DMS79 (cell line): Measurements from ENCODE around the gene AXIN1.

Experiments used
- DNase-seq: peaks from one replicate; lab custom pipeline; 2025; lab: John Stamatoyannopoulos, UW

Gene AXIN1

GRCh38 chr16:303760-304505 is 48.6 kb downstream of the AXIN1 start:
- no peak for DNase-seq

DNA sequence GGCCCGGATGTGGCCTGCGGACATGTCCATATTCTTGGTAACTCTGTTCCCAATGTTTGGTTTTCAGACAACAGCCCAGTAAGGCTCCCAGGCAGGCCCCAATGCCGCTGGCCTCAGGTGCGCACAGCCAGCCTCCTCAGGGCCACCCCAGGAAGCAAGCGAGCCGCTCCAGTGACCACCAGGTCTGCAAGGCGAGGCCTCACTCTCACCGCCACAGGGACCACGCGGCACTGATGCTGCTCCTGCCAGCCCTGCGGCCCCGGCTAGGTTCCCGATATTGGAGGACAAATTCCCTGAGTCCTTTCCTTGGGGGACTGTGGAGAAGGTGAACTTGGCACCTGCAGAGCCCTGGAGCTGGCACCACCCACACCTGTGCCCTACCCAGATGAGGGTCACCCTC is 50.6 kb downstream of the AXIN1 start:
- DNase-seq: no peak

DNA sequence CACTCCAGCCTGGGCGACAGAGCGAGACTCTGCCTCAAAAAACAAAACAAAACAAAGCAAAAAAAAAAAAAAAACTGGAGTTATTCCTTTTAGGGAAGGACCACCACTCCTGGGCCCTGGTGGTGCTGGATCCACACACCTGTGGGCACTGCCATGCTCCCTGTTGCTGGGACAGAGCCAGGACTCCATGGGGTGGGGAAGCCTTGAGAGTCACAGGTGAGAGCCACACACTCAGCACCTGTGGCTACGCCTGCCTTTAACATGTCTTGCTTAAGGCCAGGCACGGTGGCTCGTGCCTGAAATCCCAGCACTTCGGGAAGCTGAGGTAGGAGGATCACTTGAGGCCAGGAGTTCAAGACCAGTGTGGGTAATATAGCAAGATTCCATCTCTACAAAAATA is 51.3 kb downstream of the AXIN1 start:
- no peak for DNase-seq

- no peak for DNase-seq
Observed at GRCh38 chr16:297832-298231, 54.7 kb downstream of the AXIN1 start.

- DNase-seq: no peak
Observed at GRCh38 chr16:296806-297510, 55.6 kb downstream of the AXIN1 start.

DNA sequence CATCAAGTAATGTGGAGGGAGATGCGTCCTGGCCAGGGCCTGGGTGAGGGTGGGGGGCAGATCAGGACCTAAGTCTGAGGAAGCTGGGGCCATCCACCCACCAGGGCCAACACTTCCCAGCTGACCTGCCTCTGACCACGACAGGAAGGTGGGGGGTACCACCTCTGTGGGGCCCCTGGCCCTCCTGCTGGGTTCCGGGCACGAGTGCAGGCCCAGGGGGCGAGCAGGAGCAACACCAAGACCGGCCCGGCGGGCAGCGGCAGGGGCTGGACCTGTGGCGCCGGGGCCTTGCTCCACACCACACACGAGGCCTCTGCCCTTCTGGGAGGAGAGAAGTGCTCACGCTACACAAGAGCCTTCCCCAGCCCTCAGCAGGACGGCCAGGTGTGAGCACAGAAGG is 56.2 kb downstream of the AXIN1 start:
- DNase-seq: no peak

GRCh38 chr16:293043-293775 is 59.3 kb downstream of the AXIN1 start:
- no peak for DNase-seq

DNA sequence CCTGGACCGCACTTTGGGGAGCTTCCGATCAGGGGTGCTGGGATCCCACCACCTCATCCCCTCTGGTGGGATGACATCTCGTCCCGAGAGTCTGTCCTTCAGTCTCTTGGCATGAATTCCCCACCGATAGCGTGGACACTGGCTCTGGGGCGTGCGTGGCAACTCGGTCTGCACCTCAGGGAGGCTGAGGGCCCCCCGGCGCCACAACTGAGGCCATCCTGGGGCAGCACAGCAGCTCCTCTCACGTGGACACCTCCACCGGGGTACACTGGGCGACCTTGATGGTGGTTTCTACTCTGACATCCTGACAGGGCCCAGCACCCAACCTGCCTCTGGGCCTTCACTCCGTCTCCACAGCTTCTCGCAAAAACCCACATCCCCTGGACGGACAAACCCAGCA is 61.0 kb downstream of the AXIN1 start:
- DNase-seq: no peak

DNA sequence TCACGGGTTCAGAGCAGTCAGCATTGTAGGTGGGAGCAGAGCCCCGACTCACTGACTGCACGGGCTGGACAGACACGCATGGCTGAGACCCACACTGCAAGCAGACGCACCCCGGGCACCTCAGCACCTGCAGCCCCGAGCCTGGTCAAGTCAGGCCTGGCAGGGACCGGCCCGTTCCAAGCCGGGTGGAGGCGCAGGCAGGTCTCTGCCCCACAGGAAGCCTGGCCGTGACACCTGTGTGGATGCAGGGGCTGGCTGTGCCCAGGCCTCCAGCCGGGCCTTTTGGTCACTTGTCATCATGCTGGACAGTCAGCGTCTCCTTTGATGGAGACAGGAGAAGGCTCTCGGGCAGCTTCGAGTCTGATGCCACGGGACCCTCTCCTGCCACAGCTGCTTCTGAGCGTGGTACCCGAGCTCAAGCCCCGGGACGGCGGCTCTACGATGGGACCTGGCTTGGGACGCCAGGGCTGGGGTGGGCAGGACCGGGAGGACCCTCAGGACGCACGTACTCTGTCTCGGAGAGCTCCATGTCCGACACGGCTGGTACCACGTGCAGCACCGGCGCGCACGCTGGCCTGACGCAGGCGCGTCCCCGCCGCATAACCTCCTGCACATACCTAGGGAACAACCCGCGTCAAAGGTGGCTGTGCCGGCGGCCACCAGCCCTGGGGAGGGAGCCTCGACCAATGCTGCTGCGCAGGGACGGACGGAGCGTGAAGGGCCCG is 61.7 kb downstream of the AXIN1 start:
- no peak for DNase-seq

DNA sequence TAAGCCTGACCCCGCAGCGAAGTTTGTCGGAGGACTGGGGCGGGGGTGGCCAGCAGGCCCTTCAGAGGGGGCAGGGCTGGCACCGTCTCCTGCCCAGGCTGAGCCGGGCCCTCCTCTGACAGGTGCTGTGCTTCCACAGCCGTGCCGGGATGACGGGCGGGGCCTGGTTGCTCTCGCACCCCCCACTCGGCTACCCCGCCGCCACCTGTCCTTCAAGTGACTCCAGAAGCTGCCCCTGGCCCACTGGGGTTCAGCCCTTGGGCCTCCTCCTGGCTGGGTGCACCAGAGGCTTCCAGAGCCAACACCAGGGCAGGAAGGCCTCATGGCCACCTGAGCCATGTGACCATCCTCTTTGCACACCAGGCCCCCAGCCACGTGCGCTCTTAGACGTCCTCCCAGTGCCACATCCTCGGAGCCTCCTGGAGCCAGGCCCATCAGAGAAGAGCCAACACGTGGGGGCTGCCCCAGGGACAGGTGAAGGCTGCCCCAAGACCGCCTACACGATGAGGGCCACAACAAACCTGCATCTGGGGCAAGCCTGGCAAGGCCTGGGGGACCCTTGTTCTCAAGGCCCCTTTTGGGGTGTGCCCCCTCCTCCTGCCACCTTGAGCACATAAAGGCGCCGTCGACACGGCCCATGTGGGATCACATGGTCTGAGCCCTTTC is 62.4 kb downstream of the AXIN1 start:
- no peak for DNase-seq

- no peak for DNase-seq
Observed at GRCh38 chr16:289395-289997, 63.0 kb downstream of the AXIN1 start.

DNA sequence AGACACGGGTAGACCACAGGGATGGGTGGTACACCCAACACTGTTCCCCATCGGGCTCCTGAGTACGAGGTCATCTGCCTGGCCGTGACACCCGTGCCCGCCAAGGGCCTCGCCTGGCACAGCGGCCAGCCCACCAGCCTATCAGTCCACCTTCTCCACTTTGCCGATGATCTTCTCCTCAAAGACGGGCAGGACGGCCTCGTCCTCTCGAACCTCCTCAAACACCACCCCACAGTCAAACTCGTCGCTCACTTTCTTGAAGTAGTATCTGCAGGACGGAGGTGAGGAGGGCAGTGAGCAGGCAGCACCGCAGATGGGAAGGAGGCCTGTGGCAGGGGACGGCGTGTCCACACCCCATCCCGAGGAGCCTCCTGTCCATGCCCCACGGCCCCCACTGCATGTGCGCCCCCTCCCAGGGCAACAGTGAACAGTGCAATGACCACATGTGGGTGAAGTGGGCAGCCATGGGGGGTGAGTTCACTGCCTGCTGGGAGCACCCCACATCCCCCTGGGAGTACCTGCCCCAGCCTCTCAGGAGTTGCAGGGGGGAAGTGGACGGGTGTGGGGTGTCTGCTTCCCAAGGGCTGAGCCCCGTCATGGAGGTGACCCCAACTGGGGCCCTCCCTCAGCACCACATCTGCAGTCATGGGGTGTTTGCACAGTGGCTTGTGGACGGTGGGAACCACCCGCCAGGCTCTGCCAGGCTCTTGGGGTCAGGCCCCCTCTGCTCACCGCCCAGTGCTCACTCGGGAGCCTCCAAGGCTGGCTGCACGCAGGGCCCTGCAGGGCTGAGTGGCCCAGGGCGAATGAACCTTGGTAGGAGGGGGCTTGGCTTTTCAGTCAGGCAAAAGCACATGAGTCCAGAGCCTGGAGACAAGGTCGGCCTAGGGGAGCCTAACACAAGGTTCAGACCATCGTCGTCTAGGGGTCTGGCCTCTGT is 64.3 kb downstream of the AXIN1 start:
- no peak for DNase-seq

DNA sequence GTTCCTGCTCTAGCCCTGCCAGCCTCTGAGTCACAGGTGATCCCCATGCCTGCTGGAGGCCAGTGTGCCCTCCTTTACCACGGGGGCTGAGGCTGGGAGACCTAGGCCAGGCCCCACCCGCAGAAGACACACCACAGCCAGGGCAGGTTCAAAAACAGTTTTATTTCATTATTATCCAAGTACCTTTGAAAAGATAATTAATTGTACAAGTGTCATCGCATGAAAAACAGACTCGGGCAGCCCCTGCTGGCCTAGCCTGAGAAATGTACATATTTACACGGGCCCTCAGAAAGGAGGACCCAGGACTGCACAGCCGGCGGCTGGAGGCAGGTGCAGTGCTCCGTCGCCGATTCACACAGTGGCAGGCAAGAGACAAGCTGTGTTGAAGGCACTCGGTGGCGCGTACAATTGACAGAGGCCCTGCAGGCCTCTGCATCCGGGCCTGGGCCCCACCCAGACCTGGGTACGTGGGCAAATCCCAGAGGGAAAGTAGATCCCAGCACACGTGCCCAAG is 65.2 kb downstream of the AXIN1 start:
- no peak for DNase-seq

DNA sequence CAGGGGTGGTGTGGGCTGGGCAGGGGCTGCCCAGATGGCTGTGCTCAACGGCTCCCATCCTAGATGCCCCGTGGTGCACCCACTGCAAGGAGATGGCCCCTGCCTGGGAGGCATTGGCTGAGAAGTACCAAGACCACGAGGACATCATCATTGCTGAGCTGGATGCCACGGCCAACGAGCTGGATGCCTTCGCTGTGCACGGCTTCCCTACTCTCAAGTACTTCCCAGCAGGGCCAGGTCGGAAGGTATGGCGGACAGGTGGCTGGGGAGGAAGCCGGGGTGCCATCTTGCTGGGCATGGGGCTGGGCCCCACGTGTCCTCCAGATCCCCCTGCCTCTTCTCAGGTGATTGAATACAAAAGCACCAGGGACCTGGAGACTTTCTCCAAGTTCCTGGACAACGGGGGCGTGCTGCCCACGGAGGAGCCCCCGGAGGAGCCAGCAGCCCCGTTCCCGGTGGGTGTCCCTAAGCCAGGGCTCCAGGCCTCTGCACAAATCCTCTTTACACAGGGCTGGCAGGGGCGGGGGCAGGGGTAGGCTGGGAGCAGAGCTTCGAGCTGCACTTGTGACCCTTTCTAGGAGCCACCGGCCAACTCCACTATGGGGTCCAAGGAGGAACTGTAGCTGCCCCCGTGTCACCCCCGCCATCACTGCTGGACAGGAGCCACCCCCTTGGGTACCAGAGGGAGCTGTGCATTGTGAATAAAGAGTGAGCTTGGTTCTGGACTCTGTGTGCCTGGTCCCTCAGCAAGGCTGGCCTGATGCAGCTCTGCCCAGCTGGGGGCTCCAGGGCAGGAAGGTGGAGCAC is 65.8 kb downstream of the AXIN1 start:
- no peak for DNase-seq

DNA sequence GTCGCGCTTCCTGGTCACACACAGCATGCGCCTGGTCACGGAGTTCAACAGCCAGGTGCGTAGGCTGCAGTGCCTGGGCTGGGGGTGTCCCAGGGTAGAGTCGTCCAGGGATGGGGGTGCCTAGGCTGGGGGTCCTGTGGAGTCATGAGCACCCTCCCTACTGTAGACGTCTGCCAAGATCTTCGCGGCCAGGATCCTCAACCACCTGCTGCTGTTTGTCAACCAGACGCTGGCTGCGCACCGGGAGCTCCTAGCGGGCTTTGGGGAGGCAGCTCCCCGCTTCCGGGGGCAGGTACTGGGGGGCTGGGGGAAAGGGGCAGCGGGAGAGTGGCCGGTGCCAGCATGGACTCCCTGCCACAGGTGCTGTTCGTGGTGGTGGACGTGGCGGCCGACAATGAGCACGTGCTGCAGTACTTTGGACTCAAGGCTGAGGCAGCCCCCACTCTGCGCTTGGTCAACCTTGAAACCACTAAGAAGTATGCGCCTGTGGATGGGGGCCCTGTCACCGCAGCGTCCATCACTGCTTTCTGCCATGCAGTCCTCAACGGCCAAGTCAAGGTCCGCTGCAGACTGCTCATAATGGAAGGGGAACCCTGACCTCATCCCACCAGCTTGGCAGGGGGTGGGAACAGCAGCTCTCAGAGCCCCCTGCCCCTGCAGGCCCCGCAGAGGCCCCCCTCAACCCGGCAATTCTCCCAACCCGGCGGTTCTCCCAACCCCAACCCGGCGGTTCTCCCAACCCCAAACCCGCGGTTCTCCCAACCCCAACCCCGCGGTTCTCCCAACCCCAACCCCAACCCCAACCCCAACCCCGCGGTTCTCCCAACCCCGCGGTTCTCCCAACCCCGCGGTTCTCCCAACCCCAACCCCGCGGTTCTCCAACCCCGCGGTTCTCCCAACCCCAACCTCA is 67.1 kb downstream of the AXIN1 start:
- DNase-seq: no peak

- DNase-seq: no peak
Observed at GRCh38 chr16:284204-285120, 68.1 kb downstream of the AXIN1 start.
